Measurements from ENCODE around the gene ANKRD27.
A peak's percentile ranks its signal among the peaks of the same experiment; 100 is the strongest.
"Not testable (repeated sequence)": the region's sequence is repeated elsewhere in the genome, so short reads cannot be mapped to it uniquely, and the experiment has no call there.

The ANKRD27 gene

DNA sequence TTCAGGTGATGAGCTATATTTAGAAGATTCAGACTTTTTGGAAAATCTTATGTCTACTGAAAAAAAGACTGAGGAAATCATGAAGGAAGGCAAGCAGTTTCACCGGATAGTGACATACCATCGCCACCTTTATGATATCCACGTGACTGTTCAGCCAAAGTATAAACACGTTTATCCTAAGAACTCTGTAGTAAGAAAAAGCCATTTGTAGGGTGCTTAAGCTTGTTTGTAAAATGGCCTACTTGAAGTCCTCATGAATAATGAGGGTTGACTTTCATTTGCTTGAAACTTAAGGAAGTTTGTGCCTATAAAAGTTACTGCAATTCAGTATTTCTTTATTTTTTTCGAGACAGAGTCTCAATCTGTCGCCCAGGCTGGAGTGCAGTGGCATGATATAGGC is 36.8 kb upstream of the ANKRD27 start:
- H3K4me3 ChIP-seq (ENCODE audit: low read depth, low read length) = no peak overlapping the region
- CTCF ChIA-PET = no interaction called here
- POLR2A ChIA-PET = no interaction called here
- no peak for DNase-seq (ENCODE audit: low read depth, low spot score)
- no peak for TF ChIP-seq CTCF (IDR thresholded peaks at IDR 0.05; ENCODE audit: insufficient read depth, low read length, missing control alignments)

GRCh38 chr19:32709032-32709431 is 34.1 kb upstream of the ANKRD27 start:
- no peak for TF ChIP-seq CTCF (IDR thresholded peaks at IDR 0.05; ENCODE audit: insufficient read depth, low read length, missing control alignments)
- ChIA-PET CTCF (no interaction called here), POLR2A (no interaction called here)
- no peak for DNase-seq (ENCODE audit: low read depth, low spot score)
- H3K4me3 ChIP-seq (ENCODE audit: low read depth, low read length) = no peak overlapping the region

DNA sequence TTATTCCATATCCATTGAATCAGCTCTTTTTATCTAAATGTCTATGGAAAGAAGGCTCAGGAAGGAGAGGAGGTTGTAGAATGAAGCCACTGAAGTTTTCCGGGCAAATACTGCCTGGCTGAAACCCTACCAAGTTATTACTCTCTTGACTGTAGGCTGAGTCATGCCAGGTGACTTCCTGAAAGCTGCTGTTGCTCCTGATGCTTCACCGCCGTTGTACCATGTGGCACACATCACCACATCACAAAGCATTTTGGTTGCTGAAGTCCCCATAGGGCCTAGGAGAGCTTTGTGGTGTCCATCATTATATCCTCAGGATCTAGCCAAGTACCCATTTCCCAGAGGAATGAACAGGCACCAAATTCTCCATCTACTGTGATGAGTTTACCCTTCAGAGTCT is 33.5 kb upstream of the ANKRD27 start:
- TF ChIP-seq CTCF (IDR thresholded peaks at IDR 0.05; ENCODE audit: insufficient read depth, low read length, missing control alignments) = no peak
- no peak for DNase-seq (ENCODE audit: low read depth, low spot score)
- H3K4me3 ChIP-seq (ENCODE audit: low read depth, low read length) = no peak overlapping the region
- ChIA-PET CTCF (no interaction called here), POLR2A (no interaction called here)

DNA sequence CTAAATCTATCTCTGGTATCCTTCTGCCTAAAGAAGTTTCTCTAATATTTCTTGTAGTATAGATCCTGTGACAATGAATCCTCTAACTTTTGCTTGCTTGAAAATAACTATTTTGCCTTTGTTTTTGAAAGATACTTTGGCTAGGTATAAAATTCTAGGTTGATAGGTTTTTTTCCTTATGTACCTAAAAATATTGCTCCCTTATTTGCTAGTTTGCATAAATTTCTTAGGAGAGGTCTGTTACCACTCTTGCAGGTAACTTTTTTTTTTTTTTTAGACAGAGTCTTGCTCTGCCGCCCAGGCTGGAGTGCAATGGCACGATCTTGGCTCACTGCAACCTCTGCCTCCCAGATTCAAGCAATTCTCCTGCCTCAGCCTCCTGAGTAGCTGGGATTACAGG is 29.0 kb upstream of the ANKRD27 start:
- H3K4me3 ChIP-seq (ENCODE audit: low read depth, low read length); CTCF ChIA-PET; DNase-seq (ENCODE audit: low read depth, low spot score); POLR2A ChIA-PET: not testable (repeated sequence)

GRCh38 chr19:32702010-32702409 is 27.0 kb upstream of the ANKRD27 start:
- no peak for TF ChIP-seq CTCF (IDR thresholded peaks at IDR 0.05; ENCODE audit: insufficient read depth, low read length, missing control alignments)
- no peak for DNase-seq (ENCODE audit: low read depth, low spot score)
- POLR2A ChIA-PET = no interaction called here
- no peak overlapping the region for H3K4me3 ChIP-seq (ENCODE audit: low read depth, low read length)
- CTCF ChIA-PET = no interaction called here

GRCh38 chr19:32700129-32700528 is 25.1 kb upstream of the ANKRD27 start:
- CTCF ChIA-PET = interaction anchor here (1.2 kb wide), 1 partner anchor 9 kb away, joined by 3 read pairs; the partner anchor contains the start of gene NUDT19
- POLR2A ChIA-PET; DNase-seq (ENCODE audit: low read depth, low spot score); H3K4me3 ChIP-seq (ENCODE audit: low read depth, low read length): not testable (repeated sequence)

DNA sequence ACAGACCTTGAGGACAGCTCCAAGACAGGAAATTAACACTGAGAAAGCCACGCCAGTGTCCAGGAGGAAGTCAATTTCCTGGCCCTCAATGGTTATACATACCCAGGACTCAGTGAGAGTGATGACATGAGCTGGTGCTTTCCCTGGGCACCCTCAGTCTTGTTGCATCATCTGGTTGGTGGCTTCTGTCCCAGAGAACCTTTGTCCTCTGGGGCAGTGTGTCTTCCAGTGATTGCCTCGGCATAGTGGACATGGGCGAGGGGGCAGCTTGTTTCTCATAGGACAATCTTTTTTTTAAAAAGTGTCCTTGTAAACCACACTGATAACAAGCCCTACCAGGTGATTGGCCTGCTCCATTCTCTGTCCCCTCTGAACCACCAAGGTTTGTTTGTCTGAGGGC is 21.8 kb upstream of the ANKRD27 start:
- POLR2A ChIA-PET; DNase-seq (ENCODE audit: low read depth, low spot score); CTCF ChIA-PET; H3K4me3 ChIP-seq (ENCODE audit: low read depth, low read length): not testable (repeated sequence)

- CTCF ChIA-PET; POLR2A ChIA-PET; DNase-seq (ENCODE audit: low read depth, low spot score); H3K4me3 ChIP-seq (ENCODE audit: low read depth, low read length): not testable (repeated sequence)
Measured at GRCh38 chr19:32695506-32695905, 20.5 kb upstream of the ANKRD27 start.

DNA sequence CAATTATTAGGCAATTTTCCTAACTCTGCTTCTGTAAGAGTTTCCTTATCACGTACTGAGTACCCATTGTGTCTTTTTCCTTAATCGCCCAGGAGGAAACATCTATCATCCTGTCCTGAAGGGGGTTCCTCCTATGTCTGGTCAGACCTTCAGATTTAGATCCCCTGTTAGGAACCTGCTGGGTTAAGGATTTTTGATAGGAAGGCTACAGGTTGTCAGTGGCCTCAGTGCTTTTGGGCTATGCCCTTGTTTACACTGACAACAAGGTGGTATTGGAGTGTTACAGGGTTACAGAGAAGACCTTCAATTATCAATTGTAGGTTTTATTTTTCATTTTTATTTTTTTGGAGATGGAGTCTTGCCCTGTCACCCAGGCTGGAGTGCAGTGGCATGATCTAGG is 19.9 kb upstream of the ANKRD27 start:
- H3K4me3 ChIP-seq (ENCODE audit: low read depth, low read length); POLR2A ChIA-PET; CTCF ChIA-PET; DNase-seq (ENCODE audit: low read depth, low spot score): not testable (repeated sequence)

DNA sequence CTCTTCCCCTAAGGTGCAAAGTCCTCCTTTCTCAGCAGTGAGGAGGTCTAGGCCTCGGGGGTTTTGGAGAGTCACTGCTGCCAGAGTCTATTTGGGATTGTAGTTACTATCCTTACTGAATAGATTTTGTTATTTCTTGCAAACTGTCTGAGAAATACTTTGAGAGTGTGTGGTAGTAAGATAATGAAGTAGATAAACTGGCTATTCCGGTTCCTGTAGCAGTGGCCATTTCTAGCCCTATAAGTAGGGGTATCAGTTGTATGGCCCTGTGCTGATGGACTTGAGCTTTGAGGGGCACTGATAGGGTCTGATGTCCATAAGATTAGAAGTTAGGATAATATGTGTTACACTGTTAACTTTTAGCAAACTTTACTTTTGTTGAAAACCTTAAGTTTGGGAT is 19.3 kb upstream of the ANKRD27 start:
- POLR2A ChIA-PET; H3K4me3 ChIP-seq (ENCODE audit: low read depth, low read length); DNase-seq (ENCODE audit: low read depth, low spot score): not testable (repeated sequence)
- CTCF ChIA-PET = interaction anchor here (1.9 kb wide), 1 partner anchor 16 kb away, joined by 6 read pairs; no protein-coding TSS in a partner anchor

DNA sequence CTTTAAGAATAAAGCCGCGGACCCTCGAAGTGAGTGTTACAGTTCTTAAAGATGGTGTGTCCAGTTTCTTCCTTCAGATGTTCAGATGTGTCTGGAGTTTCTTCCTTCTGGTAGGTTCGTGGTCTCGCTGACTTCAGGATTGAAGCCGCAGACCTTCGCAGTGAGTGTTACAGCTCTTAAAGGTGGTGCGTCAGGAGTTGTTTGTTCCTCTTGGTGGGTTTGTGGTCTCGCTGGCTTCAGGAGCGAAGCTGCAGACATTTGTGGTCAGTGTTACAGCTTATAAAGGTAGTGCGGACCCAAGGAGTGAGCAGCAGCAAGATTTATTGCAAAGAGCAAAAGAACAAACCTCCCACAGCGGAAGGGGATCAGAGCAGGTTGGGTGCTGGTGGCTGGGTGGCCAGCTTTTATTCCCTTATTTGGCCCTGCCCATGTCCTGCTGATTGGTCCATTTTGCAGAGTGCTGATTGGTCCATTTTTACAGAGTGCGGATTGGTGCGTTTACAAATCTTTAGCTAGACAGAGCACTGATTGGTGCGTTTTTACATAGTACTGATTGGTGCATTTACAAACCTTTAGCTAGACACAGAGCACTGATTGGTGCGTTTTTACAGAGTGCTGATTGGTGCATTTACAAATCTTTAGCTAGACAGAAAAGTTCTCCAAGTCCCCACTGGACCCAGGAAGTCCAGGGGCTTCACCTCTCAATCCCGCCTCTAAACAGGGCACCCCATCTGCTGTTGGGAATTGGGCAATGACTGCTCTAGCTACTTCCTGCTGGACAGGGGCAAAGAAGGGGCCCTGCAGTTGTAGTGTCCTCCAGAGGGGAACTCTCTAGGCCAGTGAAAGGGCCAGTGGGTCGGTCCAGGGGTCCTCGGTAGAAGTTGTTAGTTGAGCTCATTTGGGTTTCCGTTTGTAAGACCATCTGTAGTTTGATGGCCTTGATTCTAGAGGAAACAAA is 18.4 kb upstream of the ANKRD27 start:
- POLR2A ChIA-PET; DNase-seq (ENCODE audit: low read depth, low spot score): not testable (repeated sequence)
- H3K4me3 ChIP-seq (ENCODE audit: low read depth, low read length) = peak overlapping the region; percentile 71
- CTCF ChIA-PET = interaction anchor here (1.9 kb wide), 1 partner anchor 16 kb away, joined by 6 read pairs; no protein-coding TSS in a partner anchor

Data from AG04449 (cell line).